HUDEP-2 (cell line): ENCODE data around the gene MIA2.

ENCODE experiments used
- DNase-seq, 76 experiments: peaks; one replicate each; lab custom pipeline; 2025; ENCODE audit not compliant: unreplicated experiment in 76 of 76; lab: John Stamatoyannopoulos, UW

The MIA2 gene

DNA sequence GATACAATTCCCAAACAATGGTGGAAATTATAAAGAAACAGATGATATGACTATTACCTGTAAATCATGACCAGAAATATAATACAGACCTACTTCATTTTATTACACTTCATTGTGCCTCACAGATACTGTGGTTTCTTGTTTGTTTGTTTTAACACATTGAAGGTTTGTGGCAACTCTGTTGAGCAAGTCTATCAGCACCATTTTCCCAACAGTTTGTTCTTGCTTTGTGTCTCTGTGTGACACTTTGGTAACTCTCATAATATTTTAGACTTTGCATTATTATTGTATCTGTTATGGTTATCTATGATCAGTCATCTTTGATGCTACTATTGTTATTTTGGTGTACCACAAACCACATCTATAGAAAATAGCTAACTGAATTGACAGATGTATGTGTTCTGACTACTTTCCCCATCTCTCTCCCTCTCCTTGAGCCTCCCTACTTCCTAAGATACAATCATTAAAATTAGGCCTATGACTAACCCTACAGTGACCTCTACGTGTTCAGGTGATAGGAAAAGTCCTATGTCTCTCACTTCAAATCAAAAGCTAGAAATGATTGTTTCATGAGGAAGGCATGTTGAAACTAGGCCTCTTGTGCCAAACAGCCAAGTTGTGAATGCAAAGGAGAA lies 149.4 kb downstream of the MIA2 start:
- DNase-seq = no peak

DNA sequence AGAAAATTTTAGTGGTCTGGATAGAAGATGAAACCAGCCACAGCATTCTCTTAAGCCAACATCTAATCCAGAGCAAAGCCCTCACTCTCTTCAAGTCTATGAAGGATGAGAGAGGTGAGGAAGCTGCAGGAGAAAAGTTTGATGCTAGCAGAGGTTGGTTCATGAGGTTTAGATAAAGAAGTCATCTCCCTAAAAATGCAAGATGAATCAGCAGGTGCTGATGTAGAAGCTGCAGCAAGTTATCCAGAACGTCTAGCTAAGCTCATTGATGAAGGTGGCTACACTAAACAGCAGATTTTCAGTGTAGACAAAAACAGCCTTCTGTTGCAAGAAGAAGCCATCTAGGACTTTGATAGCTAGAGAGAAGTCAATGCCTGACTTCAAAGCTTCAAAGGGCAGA lies 150.0 kb downstream of the MIA2 start:
- DNase-seq = no peak

GRCh38 chr14:39384177-39384576 lies 150.5 kb downstream of the MIA2 start:
- no peak for DNase-seq

- no peak for DNase-seq
Observed at GRCh38 chr14:39393289-39393688, 159.6 kb downstream of the MIA2 start.

GRCh38 chr14:39395555-39396254 lies 162.0 kb downstream of the MIA2 start:
- no peak for DNase-seq

GRCh38 chr14:39396448-39396847 lies 162.7 kb downstream of the MIA2 start:
- DNase-seq = no peak

DNA sequence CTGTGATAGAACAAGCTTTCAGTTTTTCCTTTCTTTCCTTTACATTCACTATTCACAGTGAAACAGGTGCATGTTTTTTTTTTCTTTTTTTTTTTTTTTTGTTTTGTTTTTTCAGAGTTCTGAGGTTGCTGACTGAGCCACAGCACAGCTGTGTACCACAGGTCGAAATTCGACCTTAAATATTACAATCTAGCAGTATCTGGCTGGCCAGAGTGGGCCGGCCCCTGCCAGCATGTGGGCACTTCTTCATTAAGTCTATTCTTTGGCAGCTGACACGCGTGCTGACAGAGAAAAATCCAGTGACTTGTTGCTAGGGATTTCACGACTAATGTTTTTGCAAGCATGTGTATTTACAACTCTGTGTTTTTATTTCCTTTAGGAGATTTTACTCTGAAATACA lies 164.7 kb downstream of the MIA2 start:
- DNase-seq = no peak

DNA sequence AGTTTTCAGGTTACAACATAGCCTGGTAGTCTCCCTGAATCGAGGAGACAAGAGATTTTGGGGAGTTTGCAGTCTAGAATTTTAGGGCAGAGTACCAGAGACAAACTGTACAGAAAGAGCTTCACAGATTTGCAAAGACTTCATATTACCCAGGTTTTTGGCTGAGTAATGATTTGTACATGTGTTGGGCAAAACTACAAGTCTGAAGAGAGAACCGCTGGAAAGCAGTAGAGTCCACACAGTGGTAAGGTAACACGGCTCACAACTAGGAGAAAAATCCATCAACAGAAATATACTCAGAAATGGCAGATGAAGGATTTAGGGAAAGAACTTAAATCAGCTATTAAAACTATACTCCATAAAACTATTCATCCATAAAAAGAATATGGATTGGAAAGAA lies 172.8 kb downstream of the MIA2 start:
- no peak for DNase-seq

DNA sequence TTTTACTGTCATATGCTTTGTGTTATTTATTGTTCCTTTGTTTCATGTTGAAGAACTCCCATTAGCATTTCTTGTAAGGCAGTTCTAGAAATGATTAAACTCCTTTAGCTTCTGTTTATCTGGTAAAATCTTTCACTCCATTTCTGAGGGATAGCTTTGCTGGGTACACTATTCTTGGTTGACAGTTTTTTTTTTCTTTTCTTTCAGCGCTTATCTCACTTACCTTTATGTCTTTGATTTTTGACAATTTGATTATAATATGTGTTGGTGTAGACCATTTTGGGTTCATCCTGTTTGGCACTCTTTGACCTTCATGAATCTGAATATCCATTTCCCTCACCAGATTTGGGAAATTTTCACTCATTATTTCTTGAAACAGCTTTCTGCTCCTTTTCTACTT lies 182.4 kb downstream of the MIA2 start:
- no peak for DNase-seq

DNA sequence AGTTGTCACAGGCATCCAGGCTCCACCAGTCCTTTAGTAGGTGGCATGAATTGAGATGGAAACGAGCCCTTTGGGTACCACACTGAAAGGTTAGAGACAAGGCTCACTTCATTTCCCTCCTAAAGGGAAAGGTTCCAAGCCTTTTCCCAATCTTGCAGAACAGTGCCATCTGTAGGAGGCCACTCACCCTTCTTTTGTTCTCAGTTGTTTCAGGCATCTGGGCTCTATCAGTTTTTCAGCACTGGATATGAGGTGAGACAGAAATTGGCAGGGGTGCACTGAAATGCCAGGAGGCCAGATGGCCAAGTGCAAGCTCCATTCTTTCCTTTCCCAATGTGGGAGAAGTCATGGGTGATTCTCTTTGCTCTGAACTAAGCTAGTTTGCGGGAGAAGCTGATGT lies 183.3 kb downstream of the MIA2 start:
- DNase-seq = peak in 12 of 76 experiments; percentile 0 to 54 (median 20)

DNA sequence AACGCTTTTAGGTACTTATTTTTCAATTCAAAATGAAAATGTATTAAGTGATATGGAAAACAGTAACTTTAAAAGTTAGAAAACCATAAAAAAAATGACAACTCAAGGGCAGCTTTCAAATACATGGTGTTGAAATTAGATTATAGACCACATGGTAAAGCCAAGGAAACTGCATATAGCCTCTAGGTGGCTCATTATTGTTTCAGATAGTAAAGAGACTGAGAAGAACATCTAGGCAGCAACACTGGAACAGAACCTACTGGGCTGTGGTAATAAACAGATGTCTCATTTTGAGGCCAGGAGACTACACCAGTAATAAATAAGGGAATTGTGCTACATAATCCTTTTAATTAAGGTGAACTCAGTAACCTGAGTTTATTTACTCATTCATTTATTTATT lies 185.6 kb downstream of the MIA2 start:
- peak in 3 of 76 experiments; percentile 4 to 16 (median 7) for DNase-seq

GRCh38 chr14:39422243-39422642 lies 188.5 kb downstream of the MIA2 start:
- no peak for DNase-seq

GRCh38 chr14:39423793-39424192 lies 190.1 kb downstream of the MIA2 start:
- DNase-seq = no peak

DNA sequence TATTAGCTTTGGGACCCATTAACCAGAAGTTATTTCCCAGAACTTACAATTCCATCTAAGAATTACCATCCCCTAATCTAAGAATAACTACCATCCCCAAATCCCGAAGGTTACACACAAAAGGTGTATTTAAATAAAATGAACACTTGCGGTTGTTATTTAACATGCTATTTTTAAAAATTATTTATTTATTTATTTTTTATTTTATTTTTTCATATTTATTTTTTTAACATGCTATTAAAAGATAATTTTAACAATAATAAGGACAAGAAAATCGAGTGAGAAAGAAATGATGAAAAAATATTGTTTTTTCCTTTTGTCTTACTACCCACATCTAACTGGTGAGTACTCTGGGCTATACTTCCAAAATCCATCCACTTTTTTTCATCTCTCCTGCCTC lies 192.2 kb downstream of the MIA2 start:
- DNase-seq = no peak

DNA sequence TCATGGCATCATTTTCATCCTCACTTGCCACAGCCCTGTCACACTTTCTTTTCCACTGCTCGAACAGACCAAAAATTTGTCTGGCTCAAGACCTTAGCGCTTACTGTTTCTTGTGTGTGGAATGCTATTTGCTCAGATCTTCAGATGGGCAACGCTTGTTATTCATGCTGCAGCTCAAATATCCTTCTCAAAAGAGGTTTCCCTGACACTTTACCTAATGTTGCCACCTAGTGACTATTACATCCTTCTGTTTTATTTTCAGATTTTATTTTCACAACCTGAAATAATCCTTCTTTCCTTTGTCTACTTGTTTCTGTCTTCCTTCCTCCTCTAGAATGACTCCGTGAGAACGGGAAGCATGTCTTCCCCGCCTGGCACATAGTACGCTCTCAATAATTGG lies 192.9 kb downstream of the MIA2 start:
- DNase-seq = peak in 4 of 76 experiments; percentile 2 to 10 (median 5)

DNA sequence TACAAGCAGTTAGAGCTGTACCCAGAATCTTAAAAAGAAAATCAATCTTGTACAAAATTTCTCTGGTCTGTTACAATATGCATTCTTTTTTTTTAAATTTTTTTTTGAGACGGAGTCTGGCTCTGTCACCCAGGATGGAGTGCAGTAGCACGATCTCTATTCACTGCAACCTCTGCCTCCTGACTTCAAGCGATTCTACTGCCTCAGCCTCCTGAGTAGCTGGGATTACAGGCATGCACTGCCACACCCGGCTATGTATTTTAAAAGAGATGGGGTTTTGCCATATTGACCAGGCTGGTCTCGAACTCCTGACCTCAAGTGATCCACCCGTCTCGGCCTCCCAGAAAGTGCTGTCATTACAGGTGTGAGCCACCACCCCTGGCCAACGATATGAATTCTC lies 194.4 kb downstream of the MIA2 start:
- DNase-seq = no peak

DNA sequence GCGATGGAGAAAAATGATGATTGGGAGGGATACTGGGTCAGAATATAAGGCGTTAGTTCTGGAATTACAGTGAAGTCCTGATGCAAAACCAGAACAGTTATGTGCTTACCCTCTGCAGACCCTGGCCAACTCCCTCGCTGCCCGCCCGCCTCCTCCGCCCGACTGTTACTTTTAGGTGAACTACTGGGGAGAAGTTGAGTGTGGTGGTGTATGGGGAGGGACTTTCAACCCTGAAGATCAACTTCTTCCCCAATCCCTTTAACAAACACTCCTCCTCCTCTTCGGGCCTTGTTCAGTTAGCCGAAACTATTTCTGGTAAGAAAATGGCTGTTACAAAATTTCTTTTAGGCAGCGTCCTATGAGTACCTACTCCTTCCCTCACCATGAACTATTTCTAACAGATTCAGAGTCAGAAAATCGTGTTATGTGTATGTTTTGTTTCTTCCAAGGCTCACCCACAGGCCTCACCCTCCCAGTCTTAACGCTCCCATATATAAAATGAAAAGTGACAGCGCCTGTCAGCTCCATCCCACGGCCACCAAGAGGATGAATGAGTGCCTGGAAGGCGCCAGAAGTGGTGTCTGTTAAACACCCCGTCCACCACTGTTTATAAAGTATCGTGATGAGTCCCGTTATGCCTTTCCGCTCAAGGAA lies 197.2 kb downstream of the MIA2 start:
- peak in 4 of 76 experiments; percentile 3 to 15 (median 14) for DNase-seq

DNA sequence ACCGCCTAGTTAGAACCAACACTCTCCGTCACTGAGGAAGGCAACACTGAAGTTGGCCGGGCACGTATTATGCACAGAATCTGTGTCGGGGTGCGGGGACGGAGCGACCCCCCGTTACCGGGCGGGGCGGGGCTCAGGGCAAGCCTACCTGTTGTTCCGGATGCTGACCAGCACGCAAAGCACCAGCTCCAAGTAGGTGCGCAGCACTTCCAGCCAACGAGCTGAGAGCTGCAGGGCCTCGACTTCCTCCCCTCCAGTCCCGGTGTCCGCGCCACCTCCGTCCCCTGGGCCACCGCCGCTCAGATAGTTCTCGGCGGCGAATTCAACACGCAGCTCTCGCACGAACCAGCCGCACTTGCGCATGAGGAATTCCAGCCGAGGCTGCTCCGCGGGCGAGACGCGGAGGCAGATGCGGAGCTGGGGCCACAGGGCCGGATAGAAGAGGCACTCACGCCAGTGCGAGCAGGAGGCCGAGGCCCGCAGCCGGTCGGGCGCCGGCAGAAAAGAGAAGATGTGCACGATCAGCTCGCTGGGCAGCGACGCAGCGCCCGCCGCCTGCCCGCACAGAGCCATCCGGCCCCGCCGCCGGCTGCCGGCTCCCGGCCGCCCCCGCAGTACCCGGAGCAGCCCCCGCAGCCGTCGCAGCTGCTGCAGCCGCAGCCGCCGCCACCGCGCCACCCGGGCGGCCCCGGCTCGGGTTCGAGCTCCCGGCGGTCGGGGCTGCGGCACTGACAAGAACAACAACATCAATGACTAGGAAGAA lies 197.9 kb downstream of the MIA2 start:
- DNase-seq = peak in 12 of 76 experiments; percentile 3 to 51 (median 28)

DNA sequence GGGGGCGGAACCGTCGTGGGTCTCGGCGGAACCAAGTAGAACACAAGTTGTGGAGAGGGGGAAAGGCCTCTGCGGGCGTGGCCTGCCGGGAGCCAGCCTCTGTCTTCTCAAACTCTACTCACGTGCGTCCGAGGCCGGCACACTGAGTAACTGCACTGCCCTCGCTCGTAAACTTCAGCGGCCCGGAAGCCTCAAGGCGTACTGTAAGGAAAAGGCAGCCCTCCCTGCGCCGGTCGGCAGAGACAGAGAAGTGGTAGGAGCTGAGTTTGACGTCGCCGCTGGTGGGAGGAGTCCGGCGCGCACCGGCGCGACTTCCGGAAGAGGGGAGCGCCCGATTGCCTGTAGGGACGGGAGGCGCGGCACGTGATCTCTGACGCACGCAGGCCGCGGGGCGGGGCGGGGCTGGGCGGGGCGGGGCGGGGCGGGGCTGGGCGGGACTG lies 198.5 kb downstream of the MIA2 start, which contains the start of gene FBXO33:
FBXO33 (minus strand) TSS at position 255 of the 440 bp plus-strand sequence. CDS start 271 bp downstream, outside the sequence.
- DNase-seq = peak; percentile 35 to 98 (median 90)

GRCh38 chr14:39432619-39433451 lies 199.1 kb downstream of the MIA2 start:
- peak in 52 of 76 experiments; percentile 29 to 87 (median 59) for DNase-seq
